HG02973 (cell line): ENCODE results near the gene COLEC11.
"Not testable (repeated sequence)": the region's sequence is repeated elsewhere in the genome, so short reads cannot be mapped to it uniquely, and the experiment has no call there.

ENCODE experiments used
- ATAC-seq: cut with Tn5 transposase; IDR thresholded peaks from one replicate; pipeline ENCODE4 v1.9.1; 2021; ENCODE audit warnings: moderate library complexity; ENCODE audit not compliant: unreplicated experiment

COLEC11 gene

DNA sequence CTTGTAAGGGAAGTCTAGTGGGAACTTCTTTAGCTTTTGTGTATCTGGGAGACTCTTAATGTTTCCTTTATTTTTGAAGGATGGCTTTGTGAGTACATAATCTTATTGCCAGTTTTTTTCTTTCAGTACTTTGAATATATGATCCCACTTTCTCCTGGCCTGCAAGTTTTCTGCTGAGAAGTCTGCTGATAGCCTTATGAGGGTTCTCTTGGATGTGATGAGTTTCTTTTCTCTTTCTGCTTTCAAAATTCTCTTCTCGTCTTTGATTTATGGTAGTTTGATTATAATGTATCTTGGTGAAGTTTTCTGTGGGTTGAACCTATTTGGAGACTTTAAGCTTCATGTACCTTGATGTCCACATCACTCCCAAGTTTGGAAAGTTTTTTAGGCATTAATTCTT lies 28.1 kb downstream of the COLEC11 start:
- no peak for ATAC-seq

DNA sequence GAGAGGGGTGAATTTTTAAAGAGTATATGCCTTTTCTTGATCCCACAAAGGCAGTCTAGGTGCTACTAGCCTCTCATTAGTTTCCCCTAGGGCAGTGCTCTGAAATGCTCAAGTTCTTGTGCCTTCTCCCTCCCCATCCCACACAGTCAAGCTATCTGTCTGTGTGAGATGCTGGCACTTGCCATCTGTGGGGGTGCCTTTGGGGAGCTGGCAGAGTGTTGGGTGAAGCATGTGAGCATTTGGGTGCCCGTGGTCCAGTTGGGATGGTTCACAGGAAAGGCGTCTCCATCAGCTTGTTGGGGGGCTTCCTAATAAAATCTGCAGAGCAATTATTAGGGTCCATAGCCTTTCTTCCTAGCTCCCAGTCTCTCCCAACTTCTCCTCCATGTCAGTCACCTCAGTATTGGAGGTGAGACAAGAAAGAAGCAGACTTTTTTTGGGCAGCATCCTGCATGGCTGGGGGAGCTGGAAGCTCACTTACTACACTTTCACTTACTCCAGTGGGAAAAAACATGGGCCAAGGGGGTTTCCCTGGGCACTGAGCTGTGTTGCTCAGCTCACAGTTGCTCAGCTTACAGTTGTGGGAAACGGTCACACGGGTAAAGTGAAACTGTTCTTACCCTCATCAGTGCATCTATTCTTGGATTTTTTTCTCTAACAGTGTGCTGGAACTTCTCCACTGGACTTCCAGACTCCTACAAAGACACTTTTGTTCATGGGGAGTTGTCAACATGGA lies 29.3 kb downstream of the COLEC11 start:
- ATAC-seq, result peak; percentile 56

DNA sequence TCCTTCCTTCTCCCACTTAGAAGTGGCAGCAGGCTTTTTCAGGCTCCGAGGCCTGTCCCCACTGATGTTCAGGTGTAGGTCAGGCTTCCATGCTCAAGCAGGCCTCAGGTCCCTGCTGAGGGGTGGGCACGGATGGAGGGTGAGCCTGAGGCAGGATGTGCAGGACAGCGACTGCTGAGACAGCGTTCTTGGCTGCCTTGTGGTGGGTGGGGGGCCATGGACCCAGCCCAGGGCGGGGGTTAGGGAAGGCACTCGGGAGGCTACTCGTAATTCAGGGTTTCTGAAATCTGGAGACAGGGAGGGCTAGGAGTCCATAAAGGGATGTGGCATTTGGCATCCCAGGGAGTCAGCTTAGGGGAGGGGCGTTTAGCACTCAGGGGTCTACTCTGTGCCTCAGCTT lies 30.3 kb downstream of the COLEC11 start:
- no peak for ATAC-seq

DNA sequence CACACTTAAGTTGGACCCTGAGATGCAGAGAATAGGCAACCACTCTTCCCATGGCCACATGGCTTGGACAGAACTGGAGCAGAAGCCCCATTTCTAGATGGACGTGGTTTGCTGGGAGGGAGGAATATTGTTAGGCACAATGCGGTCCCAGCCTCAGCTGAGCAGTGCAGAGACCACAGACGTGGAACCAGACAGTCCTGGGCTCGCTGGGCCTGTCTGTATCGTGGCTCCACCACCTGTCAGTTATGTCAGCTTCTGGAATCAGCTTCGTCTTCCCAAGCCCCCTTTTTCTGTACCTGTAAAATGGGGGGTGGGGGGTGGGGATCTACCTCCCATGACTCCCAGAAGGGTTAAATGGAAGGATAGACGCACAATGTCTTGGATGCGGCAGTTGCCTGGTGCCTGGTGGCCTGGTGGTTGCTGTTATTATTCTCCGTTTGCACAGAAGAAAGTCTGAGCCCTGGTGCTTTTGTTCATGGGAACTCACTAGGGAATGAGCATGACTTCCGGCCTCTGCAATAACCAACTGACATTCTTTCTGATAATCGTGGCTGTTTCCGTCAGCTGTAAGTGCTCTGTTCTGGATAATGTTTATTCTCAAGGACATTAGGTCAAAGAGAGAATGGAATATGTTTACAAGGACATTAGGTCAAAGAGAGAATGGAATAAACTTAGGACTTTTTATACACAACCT lies 31.4 kb downstream of the COLEC11 start:
- ATAC-seq, result no peak

DNA sequence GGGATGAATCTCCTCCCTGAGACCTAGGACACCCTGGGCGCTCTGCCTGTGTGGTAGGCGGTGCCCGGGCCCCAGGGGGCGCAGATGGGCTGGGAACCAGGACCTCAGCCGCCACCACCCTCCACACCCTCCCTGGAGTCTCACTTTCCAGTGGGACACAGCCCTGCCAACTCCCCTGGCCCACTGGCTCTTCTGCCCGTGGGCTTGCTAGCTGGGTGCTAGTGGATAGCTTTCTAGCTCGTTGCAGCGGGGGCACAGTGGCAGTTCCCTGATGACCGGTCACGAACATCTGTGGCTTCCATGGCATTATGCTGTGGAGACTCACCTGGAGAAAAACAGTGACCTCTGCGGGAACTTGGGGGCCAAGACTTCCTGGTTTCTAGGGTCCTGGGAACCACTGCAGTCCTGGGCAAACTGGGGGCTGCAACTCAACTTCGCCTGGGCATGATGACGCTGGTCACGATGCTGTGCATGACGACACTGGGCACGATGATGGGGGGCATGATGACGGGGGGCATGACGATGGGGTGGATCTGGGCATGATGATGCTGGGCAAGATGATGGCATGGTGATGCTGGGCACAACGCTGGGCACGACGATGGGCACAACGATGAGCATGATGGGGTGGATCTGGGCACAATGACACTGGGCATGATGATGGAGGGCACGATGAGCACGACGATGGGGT lies 32.0 kb downstream of the COLEC11 start:
- no peak for ATAC-seq

DNA sequence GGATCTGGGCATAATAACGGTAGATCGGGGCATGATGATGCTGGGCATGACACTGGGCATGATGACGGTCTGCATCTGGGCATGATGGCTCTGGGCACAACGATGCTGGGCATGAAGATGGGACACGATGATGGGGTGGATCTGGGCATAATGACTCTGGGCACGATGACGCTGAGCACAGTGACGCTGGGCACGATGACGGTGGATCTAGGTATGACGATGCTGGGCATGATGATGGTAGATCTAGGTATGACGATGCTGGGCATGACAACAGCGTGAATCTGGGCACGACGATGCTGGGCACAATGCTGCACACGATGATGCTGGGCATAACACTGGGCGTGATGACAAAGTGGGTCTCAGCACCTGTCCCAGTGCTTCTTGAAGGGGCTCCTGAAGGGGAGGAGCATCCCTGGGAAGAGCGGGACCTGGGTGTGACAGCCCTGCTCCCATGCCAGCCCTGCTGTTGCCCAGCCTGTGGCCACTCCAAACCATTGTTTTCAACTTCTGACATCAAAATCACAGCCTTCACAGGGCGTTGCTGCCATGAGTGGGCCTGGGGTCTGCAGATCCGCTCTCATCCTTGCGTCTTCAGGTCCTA lies 32.7 kb downstream of the COLEC11 start:
- no peak for ATAC-seq

DNA sequence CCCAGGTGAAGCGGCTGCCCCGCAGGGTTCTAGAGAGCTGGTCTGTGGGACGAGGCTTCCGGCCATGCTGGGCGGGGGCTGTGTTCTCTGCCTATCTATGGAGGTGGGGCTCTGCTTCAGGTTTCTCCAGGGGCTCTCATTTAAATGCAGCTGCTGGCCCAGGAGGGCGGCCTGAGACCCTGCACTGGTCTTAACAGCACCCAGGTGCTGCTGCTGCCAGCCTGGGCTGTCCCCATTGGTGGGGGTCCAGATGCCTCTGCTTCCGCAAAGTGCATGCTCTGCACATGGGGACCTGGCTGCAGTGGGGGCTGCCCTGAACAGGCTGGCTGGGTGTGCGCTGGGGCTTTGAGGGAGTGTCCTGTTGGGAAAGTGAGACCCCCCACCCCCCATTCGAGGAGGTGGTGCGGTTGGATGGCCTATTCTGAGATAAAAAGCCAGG lies 33.3 kb downstream of the COLEC11 start:
- ATAC-seq, result no peak

DNA sequence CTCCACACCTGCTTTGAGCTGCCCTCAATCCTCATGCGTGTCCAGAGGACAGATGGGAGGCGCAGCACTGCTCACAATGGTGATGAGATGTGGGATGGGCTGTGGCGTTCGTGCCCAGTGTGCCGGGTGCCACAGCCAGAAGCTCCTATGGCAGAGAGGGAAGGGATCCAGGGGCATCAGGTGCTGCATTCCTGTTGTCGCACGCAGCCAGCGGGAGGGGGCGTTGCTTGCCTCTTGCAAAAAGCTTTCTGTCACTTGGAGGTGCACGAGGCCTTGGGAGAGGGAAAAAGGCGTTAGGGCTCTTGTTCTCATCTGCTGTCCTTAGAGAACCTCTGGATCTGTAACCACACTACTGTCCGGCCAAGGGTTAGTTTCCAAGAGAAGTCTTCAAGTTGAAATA lies 33.9 kb downstream of the COLEC11 start:
- ATAC-seq, result no peak

DNA sequence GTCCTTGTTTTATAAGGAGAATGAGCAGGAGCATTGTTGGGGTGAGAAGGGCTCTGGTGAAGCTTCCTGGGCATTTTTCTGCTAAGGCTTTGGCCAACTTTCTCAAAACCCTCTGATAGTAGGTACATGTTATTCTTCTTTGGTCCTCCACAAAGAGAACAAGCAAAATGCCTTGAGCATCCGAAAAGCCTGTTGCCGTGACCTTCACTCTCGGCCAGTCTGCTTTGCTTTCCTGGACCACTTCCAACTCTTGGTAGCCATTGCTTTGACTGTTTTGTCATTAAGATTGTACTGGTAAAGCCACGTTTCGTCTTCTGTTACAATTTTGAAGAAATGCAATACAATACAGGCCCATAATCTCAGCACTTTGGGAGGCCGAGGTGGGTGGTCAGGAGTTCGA lies 35.7 kb downstream of the COLEC11 start:
- ATAC-seq, result no peak

DNA sequence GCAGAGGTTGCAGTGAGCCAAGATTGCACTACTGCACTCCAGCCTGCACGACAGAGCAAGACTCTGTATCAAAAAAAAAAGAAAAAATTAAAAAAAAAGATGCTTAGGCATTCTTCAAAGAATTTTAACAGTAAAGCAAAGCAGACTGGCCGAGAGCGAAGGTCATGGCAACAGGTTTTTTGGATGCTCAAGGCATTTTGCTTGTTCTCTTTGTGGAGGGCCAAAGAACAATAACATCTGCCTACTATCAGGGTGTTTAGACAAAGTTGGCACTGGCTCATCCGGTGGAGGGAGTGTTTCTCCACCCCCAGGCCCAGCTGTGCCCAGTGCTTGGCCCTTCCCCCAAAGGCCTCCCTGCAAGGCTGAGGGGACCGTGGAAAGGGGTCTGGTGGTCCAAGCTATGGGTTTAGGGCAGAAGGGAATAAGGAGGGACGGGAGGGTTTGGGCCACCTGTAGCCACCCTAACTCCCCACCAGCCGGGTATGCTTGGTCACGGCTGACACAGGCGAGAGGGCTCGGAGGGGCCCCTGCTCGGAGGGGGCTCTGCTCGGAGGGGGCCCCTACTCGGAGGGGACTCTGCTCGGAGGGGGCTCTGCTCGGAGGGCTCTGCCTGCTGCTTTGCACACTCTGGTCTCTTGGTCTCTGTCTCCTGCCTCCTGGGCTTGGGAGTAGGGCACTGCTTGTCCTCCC lies 36.4 kb downstream of the COLEC11 start:
- ATAC-seq, result no peak

DNA sequence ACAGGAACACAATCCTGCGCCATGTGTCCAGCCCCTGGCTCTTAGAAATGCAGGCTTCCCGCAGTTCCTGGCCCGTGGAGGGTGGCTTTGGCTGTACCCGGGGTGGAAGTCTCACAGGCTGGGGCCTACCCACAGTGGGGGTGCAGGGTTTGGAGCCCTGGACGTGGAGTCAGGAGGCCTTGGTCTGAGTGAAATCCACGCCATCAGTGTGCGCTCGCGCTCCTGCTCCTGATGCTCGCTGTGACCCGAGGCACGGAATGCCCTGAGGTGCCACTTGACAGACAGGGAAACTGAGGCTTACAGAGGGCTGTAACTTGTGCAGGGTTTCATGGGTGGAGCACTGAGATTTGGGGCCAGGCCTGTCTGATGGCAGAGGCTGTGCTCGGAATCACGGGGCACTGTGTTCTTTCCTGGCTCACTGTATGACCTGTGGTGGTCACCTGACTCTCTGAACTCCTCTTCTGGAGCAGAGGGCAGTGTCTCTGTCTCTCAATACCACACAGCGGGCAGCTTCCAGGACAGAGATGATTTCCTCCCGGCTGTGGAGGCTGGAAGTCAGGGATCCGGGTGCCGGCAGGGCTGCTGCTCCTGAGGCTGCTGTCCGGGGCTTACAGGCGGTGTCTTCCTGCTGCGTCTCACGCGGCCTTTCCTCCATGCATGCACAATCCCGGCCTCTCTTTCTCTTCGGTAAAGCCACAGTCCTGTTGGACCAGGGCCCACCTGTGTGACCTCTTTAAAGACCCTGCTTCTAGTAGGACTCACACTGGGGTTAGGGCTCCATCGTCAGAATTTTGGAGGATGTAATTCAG lies 37.1 kb downstream of the COLEC11 start:
- ATAC-seq, result no peak

DNA sequence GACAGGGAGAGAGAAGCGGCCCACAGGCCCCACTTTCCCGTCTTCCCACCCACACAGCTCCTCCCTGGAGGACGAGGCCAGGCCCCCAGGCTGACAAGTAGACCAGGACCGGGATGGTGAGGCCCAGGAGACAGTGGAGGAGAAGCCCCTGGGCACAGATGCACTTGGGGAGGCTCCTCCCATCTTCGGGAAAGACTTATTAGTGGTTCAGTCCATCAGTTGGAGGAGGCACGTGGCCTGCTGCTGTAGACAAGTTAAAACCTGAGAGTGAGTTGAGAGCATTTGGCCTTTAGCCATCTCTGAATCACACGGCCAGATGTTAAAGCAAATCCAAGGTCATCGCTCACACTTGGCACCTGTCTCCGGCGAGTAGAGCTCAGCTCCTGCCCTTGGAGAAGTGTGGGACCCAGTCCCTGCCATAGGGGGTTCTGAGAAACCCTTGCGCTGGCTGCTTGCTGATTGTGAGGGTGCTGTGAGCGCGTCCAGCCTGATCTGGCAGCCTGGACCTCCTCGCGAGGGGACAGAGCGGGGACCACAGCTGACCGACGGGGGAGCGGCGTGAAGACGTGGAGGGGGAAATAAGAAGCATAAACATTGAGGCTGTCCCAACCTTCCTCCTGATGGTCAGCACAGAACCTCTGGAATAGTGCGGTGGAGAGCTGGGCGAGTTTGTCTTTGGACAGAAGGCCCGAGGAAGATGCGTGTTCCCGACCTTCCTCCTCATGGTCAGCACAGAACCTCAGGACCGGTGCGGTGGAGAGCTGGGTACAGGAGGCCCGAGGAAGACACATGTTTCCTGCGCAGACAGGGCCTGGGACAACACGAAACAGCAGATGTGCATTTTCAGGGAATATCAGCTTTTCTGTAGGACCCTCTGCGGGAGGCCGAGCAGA lies 38.4 kb downstream of the COLEC11 start:
- no peak for ATAC-seq

DNA sequence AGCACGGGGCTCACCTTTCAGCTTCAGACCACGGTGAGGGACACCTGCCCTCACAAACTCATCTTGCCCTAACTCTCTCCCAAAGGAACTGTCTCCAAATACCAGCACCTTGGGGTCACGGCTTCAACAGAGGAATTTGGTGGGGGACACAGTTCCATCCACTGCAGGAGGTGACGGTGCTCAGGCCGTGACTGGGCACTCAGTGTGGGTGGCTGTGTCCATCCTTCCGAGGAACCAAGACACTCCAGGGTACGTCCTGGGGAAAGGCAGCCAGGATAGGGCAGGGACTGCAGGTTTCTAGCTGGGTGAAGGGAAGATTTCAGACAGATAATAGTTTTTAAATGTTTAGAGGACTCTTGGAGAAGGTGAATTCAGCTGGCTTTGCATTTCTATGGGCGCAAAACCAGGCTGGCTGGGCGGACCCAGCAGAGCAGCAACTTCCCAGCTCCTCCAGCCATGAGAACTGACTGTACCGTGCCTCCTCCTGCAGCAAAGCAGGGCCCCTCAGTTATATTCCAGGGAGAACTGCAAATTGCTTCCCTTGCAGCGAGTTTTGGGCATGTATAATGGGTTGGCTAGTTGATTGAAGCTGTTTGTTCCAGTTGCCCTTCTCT lies 39.2 kb downstream of the COLEC11 start:
- ATAC-seq, result no peak

DNA sequence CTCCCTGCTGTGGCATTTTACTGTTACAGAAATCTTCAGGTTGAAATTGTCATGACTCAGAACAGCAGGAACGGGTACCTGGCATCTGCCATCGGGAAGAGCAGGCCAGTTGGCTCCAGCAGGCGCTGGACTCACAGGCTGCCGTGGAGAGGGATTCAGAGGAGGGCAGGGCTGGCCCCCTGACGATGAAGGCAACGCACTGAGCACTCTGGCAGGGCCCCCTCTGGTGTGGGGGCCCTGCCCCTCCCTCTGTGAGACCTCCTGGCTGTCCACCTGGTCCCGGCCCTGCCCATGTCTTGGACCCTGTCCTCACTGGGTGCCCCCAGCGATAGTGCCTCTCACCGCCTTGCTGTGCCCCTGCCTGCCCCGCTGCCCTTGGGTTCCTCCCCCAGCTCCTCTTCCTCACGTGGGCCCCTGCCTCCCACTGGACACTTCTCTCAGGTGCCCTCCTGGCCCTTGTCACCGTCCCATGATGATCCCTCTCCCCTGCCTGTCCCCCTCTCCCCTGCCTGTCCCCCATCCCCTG lies 39.7 kb downstream of the COLEC11 start:
- no peak for ATAC-seq

DNA sequence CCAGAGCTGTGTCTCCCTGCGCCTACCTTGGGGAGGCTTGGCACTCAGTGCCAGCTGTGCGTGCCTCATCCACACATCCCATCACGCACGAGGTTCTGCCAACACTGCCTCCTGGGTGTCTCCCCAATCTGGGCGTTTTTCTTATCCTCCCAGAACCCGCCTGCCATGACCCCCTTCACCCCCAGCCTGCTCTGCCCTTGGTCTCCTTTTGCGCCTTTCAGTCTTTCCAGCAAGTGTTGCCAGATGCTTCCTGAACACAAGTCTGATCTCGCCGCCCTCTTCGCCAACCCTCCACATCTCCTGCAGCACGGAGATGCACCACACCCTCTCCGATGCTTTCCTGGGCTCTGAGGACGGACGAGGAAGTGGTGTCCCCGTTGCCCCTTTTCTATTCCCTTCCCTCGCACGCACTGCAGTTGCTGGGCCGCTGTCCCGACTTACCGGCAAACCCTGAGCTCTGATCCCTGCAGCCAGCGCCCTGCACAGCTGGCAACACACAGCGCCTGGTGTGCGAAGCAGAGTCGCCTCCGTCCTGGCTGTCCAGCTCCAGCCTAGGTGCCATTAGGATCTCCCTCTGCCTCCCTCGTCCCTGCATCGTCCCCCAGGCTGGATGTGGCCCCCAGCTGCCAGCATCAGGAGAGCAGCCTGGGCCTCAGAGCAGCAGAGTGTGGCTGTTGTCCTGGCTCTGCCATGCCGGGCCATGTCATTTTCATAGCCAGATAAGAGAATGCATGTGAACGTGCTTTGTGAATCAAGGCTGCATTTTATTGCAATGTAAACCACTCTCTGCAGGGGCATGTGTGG lies 40.5 kb downstream of the COLEC11 start:
- ATAC-seq, result no peak

DNA sequence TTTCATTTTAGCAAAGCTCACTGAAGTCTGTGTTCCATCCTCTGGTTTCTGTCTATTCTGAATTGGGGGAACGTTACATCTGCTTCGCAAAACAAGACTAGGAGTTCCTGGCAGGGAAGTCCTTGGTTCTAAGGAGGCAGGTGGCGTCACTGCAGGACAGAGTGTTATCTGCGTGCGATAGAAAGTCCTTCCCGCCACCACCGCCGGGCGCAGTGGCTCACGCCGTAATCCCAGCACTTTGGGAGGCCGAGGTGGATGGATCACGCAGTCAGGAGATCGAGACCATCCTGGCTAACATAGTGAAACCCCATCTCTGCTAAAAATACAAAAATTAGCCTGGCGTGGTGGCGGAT lies 41.0 kb downstream of the COLEC11 start:
- not testable (repeated sequence) for ATAC-seq

DNA sequence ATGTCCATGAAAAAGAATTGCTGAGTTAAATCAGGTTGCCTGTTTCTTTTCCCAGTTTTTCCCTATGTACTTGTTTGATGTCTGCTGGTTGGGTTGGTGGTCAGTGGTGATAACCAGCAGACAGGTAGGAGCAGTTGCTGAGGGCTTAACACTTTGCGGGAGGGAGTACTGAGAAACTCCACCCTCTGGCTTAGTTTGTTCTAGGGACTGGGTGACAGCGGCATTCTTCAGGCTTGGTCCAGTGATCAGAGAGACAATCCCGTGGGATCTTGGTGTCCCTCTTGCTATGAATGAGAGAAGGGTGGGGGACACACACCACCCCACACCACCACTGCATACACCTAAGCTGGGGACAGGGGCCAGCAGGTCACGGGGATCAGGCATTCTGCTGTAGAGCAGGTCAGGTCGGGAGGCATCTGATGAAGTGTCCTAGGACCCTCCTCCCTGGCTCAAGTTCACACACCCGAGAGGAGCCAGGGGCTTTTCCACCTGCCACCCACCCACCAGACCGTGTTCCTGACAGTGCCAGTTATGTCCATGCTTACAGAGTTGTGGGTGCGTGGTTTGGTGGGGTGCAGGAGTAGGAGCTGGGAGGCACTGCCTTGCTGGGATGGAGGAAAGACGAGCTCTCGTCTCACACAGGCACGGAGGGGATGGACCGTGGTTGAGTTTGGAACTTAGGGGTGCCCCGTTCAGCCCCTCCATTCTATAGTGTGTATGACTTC lies 41.8 kb downstream of the COLEC11 start:
- ATAC-seq, result no peak
